T-helper 22 cell (primary cell): ENCODE results near the gene ZBTB48.
"Not testable (repeated sequence)": the region's sequence is repeated elsewhere in the genome, so short reads cannot be mapped to it uniquely, and the experiment has no call there.

Experiments
- DNase-seq: peaks from one replicate; pipeline ENCODE4 v3.0.0-alpha.2; 2020; ENCODE audit warnings: low read depth

Gene ZBTB48

GRCh38 chr1:6579374-6580118 is at the start of gene ZBTB48:
Gene ZBTB48, plus strand, starts transcription at chr1:6579994. Its CDS starts 616 bp downstream, at chr1:6580610.
- peak; percentile 95 for DNase-seq

GRCh38 chr1:6530504-6531160 is 49.2 kb upstream of the ZBTB48 start:
- DNase-seq: no peak

- DNase-seq: no peak
Measured at GRCh38 chr1:6531996-6532395, 47.8 kb upstream of the ZBTB48 start.

GRCh38 chr1:6534248-6534822 is 45.5 kb upstream of the ZBTB48 start:
- DNase-seq: no peak

GRCh38 chr1:6535214-6535613 is 44.6 kb upstream of the ZBTB48 start:
- no peak for DNase-seq

- no peak for DNase-seq
Measured at GRCh38 chr1:6536291-6536690, 43.5 kb upstream of the ZBTB48 start.

- no peak for DNase-seq
Measured at GRCh38 chr1:6538956-6539355, 40.8 kb upstream of the ZBTB48 start.

GRCh38 chr1:6544831-6545230 is 35.0 kb upstream of the ZBTB48 start:
- DNase-seq: no peak

GRCh38 chr1:6545276-6546112 is 34.3 kb upstream of the ZBTB48 start:
- DNase-seq: no peak

GRCh38 chr1:6546326-6546725 is 33.5 kb upstream of the ZBTB48 start:
- no peak for DNase-seq

- no peak for DNase-seq
Measured at GRCh38 chr1:6547301-6547700, 32.5 kb upstream of the ZBTB48 start.

- DNase-seq: peak; percentile 87
Measured at GRCh38 chr1:6554031-6554906, 25.5 kb upstream of the ZBTB48 start, which contains the start of gene NOL9. Gene NOL9, minus strand, starts transcription at chr1:6554513. Its CDS starts 11 bp downstream, at chr1:6554502.

GRCh38 chr1:6554907-6555778 is 24.7 kb upstream of the ZBTB48 start, which contains the start of gene TAS1R1:
Gene TAS1R1, plus strand, starts transcription at chr1:6555307. Its CDS starts 67 bp downstream, at chr1:6555374.
- DNase-seq: no peak

- DNase-seq: no peak
Measured at GRCh38 chr1:6557597-6557996, 22.2 kb upstream of the ZBTB48 start.

GRCh38 chr1:6559161-6559560 is 20.6 kb upstream of the ZBTB48 start:
- DNase-seq: not testable (repeated sequence)

GRCh38 chr1:6560267-6560666 is 19.5 kb upstream of the ZBTB48 start:
- no peak for DNase-seq

- DNase-seq: no peak
Measured at GRCh38 chr1:6569033-6569432, 10.8 kb upstream of the ZBTB48 start.

- no peak for DNase-seq
Measured at GRCh38 chr1:6570100-6570499, 9.7 kb upstream of the ZBTB48 start.

- DNase-seq: no peak
Measured at GRCh38 chr1:6570987-6571386, 8.8 kb upstream of the ZBTB48 start.
